Measurements from ENCODE around the gene ZNF780A.

DNA sequence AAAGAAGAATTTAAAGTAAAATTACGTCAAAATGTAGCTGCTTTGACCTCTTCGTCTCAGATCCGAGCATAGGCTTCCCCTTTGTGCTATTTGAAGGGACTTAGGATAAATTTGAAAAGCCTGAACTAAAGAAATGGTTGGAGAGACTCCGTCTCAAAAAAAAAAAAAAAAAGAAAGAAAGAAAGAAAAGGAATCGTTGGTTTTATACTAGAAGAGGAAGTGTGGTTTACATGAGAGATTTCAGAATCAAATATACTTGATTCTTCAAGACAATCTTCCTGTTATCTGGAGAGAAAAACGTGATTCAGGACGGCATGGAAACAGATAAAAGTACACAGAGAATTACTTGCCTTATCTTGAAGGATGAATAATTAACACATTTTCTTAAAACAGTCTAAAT is 34.2 kb downstream of the ZNF780A start:
- TF ChIP-seq, protein P1, sequence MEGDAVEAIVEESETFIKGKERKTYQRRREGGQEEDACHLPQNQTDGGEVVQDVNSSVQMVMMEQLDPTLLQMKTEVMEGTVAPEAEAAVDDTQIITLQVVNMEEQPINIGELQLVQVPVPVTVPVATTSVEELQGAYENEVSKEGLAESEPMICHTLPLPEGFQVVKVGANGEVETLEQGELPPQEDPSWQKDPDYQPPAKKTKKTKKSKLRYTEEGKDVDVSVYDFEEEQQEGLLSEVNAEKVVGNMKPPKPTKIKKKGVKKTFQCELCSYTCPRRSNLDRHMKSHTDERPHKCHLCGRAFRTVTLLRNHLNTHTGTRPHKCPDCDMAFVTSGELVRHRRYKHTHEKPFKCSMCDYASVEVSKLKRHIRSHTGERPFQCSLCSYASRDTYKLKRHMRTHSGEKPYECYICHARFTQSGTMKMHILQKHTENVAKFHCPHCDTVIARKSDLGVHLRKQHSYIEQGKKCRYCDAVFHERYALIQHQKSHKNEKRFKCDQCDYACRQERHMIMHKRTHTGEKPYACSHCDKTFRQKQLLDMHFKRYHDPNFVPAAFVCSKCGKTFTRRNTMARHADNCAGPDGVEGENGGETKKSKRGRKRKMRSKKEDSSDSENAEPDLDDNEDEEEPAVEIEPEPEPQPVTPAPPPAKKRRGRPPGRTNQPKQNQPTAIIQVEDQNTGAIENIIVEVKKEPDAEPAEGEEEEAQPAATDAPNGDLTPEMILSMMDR (conservative IDR thresholded peaks at IDR 0.05; ENCODE audit: low read depth, low read length), result no peak
- no peak for TF ChIP-seq EZH2 (IDR thresholded peaks at IDR 0.05; ENCODE audit: low read length, unreplicated experiment)
- no peak for TF ChIP-seq EZH2phosphoT487 (IDR thresholded peaks at IDR 0.05; ENCODE audit: borderline replicate concordance, low read length)
